WTC11 (cell line): Measurements from ENCODE around the gene FAM131C.

Experiments
- TCF7 ChIP-seq: sonication (generic); formaldehyde crosslinking; IDR thresholded peaks from 2 replicates; pipeline ENCODE4 v1.8.0; 2022; ENCODE audit warnings: mild to moderate bottlenecking, low read depth, missing genetic modification reagents, moderate library complexity
- TEAD1 ChIP-seq: sonication (generic); formaldehyde crosslinking; IDR thresholded peaks from 2 replicates; pipeline ENCODE4 v1.8.0; 2022; ENCODE audit warnings: mild to moderate bottlenecking, missing genetic modification reagents
- TF ChIP-seq, protein P1 (sequence below): fragments of 200-600 bp; IDR thresholded peaks from 2 replicates; pipeline ENCODE4 v1.8.0; 2022; ENCODE audit warnings: antibody characterized with exemption
- TF ChIP-seq, protein P2 (sequence below): sonication (generic); formaldehyde crosslinking; IDR thresholded peaks from 2 replicates; pipeline ENCODE4 v1.8.0; 2022; ENCODE audit warnings: mild to moderate bottlenecking, missing genetic modification reagents
- TF ChIP-seq, protein P3 (sequence below): sonication (generic); formaldehyde crosslinking; IDR thresholded peaks from 2 replicates; pipeline ENCODE4 v1.8.0; 2023; ENCODE audit warnings: missing genetic modification reagents
- TF ChIP-seq, protein P4 (sequence below): sonication (generic); formaldehyde crosslinking; IDR thresholded peaks from 2 replicates; pipeline ENCODE4 v1.8.1; 2023; ENCODE audit warnings: mild to moderate bottlenecking, missing genetic modification reagents, moderate library complexity

DNA sequence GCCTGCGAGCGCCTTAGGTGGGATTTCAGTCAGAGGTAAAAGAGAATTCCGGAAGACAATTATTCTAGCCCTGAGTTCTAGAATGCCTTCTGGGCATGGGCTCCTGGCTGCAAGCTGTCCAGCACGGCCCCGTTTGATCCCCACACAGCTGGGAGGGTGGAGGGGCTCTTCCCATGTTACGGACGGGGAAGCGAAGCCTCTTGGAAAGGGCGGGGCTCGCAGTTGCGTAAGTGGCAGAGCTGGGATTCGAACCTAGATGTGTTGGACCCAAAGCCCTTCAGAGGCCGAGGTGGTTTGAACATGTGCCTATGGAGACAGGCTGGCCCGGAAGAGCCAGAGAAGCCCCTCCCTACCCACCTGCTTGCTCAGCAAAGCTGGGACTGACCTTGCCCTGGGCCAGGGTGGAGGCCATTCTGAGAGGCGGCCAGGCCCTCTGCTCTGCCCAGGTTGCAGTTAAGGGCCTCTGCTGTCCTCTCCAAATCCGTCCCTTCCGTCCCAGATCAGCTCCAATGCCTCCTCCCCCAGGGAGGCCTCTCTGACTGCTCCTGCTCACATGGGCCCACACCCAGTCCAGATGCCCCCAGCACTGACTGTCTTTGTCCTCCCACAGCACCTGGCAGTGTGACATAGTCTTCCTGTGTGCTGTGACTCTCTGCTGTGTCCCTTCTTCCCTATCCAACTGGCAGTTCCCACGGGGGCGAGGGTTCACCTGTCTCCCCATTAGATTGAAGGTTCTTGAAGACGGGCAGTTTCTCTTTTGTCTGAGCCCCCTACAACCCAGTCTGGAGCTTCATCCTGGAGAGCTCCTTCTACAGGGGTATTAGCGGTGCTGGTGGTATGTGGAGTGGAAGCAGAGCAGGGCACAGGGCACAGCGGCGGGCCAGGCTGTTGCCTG, 54.5 kb downstream of the FAM131C start:
- TF ChIP-seq, protein P1, sequence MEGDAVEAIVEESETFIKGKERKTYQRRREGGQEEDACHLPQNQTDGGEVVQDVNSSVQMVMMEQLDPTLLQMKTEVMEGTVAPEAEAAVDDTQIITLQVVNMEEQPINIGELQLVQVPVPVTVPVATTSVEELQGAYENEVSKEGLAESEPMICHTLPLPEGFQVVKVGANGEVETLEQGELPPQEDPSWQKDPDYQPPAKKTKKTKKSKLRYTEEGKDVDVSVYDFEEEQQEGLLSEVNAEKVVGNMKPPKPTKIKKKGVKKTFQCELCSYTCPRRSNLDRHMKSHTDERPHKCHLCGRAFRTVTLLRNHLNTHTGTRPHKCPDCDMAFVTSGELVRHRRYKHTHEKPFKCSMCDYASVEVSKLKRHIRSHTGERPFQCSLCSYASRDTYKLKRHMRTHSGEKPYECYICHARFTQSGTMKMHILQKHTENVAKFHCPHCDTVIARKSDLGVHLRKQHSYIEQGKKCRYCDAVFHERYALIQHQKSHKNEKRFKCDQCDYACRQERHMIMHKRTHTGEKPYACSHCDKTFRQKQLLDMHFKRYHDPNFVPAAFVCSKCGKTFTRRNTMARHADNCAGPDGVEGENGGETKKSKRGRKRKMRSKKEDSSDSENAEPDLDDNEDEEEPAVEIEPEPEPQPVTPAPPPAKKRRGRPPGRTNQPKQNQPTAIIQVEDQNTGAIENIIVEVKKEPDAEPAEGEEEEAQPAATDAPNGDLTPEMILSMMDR = no peak
- no peak for TF ChIP-seq TCF7
- TF ChIP-seq, protein P2, sequence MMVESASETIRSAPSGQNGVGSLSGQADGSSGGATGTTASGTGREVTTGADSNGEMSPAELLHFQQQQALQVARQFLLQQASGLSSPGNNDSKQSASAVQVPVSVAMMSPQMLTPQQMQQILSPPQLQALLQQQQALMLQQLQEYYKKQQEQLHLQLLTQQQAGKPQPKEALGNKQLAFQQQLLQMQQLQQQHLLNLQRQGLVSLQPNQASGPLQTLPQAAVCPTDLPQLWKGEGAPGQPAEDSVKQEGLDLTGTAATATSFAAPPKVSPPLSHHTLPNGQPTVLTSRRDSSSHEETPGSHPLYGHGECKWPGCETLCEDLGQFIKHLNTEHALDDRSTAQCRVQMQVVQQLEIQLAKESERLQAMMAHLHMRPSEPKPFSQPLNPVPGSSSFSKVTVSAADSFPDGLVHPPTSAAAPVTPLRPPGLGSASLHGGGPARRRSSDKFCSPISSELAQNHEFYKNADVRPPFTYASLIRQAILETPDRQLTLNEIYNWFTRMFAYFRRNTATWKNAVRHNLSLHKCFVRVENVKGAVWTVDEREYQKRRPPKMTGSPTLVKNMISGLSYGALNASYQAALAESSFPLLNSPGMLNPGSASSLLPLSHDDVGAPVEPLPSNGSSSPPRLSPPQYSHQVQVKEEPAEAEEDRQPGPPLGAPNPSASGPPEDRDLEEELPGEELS (CRISPR knock-in tag) = no peak
- no peak for TF ChIP-seq TEAD1 (CRISPR knock-in tag)
- TF ChIP-seq, protein P3, sequence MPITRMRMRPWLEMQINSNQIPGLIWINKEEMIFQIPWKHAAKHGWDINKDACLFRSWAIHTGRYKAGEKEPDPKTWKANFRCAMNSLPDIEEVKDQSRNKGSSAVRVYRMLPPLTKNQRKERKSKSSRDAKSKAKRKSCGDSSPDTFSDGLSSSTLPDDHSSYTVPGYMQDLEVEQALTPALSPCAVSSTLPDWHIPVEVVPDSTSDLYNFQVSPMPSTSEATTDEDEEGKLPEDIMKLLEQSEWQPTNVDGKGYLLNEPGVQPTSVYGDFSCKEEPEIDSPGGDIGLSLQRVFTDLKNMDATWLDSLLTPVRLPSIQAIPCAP (CRISPR knock-in tag) = no peak
- TF ChIP-seq, protein P4, sequence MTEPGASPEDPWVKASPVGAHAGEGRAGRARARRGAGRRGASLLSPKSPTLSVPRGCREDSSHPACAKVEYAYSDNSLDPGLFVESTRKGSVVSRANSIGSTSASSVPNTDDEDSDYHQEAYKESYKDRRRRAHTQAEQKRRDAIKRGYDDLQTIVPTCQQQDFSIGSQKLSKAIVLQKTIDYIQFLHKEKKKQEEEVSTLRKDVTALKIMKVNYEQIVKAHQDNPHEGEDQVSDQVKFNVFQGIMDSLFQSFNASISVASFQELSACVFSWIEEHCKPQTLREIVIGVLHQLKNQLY (CRISPR knock-in tag) = no peak
